Left lung (tissue), 10 donors: ENCODE data around the gene VPS35L. TPM values are rescaled to one million over a fixed set of nuclear protein-coding genes. Genes with fewer than 3 reads are reported as not detected.
"Not testable (repeated sequence)": the region's sequence is repeated elsewhere in the genome, so short reads cannot be mapped to it uniquely, and the experiment has no call there.

Source experiments
- ATAC-seq: fragments of 200-7000 bp; cut with Tn5 transposase; one replicate; pipeline ENCODE4 v1.9.1; 2020; ENCODE audit warnings: moderate library complexity
- DNase-seq, 4 donors: peaks; one replicate each; pipeline ENCODE4 v3.0.0-alpha.2; 2013 to 2020
- H3K27ac ChIP-seq, 2 donors: fragments of 200-600 bp; sonication (generic) in 1 of 2; one replicate each; pipeline versions ENCODE4 v1.5.0 to v1.8.0; 2020 to 2021
- H3K27me3 ChIP-seq, 2 donors: fragments of 200-600 bp; sonication (generic) in 1 of 2; one replicate each; pipeline versions ENCODE4 v1.5.0 to v1.8.0; 2020 to 2021
- H3K36me3 ChIP-seq, 2 donors: fragments of 200-600 bp; sonication (generic) in 1 of 2; one replicate each; pipeline versions ENCODE4 v1.5.0 to v1.8.0; 2020 to 2021
- H3K4me1 ChIP-seq, 2 donors: fragments of 200-600 bp; one replicate each; pipeline ENCODE4 v1.8.0; 2021
- H3K4me3 ChIP-seq, 2 donors: fragments of 200-600 bp; sonication (generic) in 1 of 2; one replicate each; pipeline versions ENCODE4 v1.5.0 to v1.8.0; 2020 to 2021; ENCODE audit warnings: mild to moderate bottlenecking in 1 of 2
- H3K9me3 ChIP-seq, 2 donors: fragments of 200-600 bp; sonication (generic) in 1 of 2; one replicate each; pipeline versions ENCODE4 v1.5.0 to v1.8.0; 2020 to 2021
- CTCF ChIP-seq, 2 donors: fragments of 200-600 bp; sonication (generic) in 1 of 2; IDR thresholded peaks; one replicate each; pipeline versions ENCODE4 v1.5.0 to v1.8.0; 2021; ENCODE audit warnings: antibody characterized with exemption in 2 of 2
- intact Hi-C, 2 donors: fragments of 100-400 bp; cut with DNase I; formaldehyde crosslinking; loops; one replicate each; pipeline versions ENCODE4 v1.11.2 to v1.14.2; 2022
- polyA plus RNA-seq, 6 donors: library from polyadenylated mRNA; unstranded; fragments of 120-200 nt; gene quantifications; one replicate each; pipeline ENCODE4 v1.2.1, GENCODE V29; 2013; ENCODE audit not compliant: insufficient read length in 6 of 6
- total RNA-seq, 2 donors: library from RNA; stranded (reverse); fragmentation: NEBNext Ultra II Directional; extraction: Animal tissue kit (Norgen Biotek cat#: 25700); gene quantifications; one replicate each; pipeline ENCODE4 v1.2.1, GENCODE V29; 2021
- donor health status: DM: no; HTN: yes; CAD: no.
- donor health status: DM: no; HTN: no; CAD: no.

VPS35L gene
- total and polyA plus RNA-seq, 8 donors, result 54.8 to 70.2 (median 57.7) TPM

GRCh38 chr16:19664166-19664565 lies 108.7 kb downstream of the VPS35L start:
- H3K9me3 ChIP-seq, result peaks cover 0 to 3% of the 10 kb centered on the region in 2 donors
- no peak overlapping the region for H3K4me3 ChIP-seq

GRCh38 chr16:19665313-19665712 lies 109.8 kb downstream of the VPS35L start:
- H3K4me1 ChIP-seq, ATAC-seq, H3K4me3 ChIP-seq, H3K27me3 ChIP-seq, DNase-seq, H3K9me3 ChIP-seq, H3K27ac ChIP-seq, intact Hi-C loops: not testable (repeated sequence)
- peaks cover 0 to 44% of the 10 kb centered on the region in 2 donors for H3K36me3 ChIP-seq

More at GRCh38 chr16:19664166-19664565, 108.7 kb downstream of the VPS35L start:
- DNase-seq, result no peak
- no peak for TF ChIP-seq CTCF (IDR thresholded peaks at IDR 0.05)
- no peaks in the 10 kb centered on the region for H3K4me1 ChIP-seq
- ATAC-seq, result no peak
- intact Hi-C loops, result no loop called here
- no peak overlapping the region for H3K27ac ChIP-seq
- no peaks in the 10 kb centered on the region for H3K27me3 ChIP-seq
- peaks cover 0 to 33% of the 10 kb centered on the region in 2 donors for H3K36me3 ChIP-seq

DNA sequence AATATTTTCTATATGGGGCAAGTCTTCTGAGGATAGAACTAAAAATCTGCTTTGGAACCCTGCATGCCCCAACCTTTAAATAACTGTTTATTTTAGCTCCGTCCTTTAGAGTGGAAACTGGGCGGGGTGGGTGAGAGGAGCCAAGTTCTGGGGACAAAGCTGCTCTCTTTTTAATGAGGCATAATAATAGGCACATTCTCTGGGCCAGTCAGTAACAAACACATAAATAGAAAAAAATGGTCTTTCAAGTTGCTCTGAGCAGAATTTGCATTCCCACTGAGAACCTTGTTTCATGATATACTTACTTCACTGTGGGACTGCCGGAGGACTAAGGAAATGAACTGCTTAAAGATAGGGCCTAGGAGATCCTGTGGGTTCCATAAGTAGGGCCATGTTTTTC lies 111.0 kb downstream of the VPS35L start:
- intact Hi-C loops, result no loop called here
- DNase-seq (no peak), ATAC-seq (no peak)
- no peak overlapping the region for H3K4me3 ChIP-seq
- H3K9me3 ChIP-seq, result peaks cover 0 to 3% of the 10 kb centered on the region in 2 donors
- no peaks in the 10 kb centered on the region for H3K4me1 ChIP-seq
- peaks cover 0 to 52% of the 10 kb centered on the region in 2 donors for H3K36me3 ChIP-seq
- H3K27ac ChIP-seq, result no peak overlapping the region
- no peak for TF ChIP-seq CTCF (IDR thresholded peaks at IDR 0.05)
- H3K27me3 ChIP-seq, result no peaks in the 10 kb centered on the region

GRCh38 chr16:19672378-19672777 lies 116.9 kb downstream of the VPS35L start:
- Histone ChIP-seq H3K27me3 (no peaks in the 10 kb centered on the region), H3K36me3 (peaks cover 0 to 91% of the 10 kb centered on the region in 2 donors), H3K27ac (no peak overlapping the region), H3K9me3 (no peaks in the 10 kb centered on the region), H3K4me3 (no peak overlapping the region), H3K4me1 (no peaks in the 10 kb centered on the region)
- ATAC-seq, result no peak
- no peak for TF ChIP-seq CTCF (IDR thresholded peaks at IDR 0.05)
- DNase-seq, result no peak
- intact Hi-C loops, result no loop called here

GRCh38 chr16:19674485-19674884 lies 119.0 kb downstream of the VPS35L start:
- peaks cover 0 to 90% of the 10 kb centered on the region in 2 donors for H3K36me3 ChIP-seq
- no peak overlapping the region for H3K4me3 ChIP-seq
- no peak for DNase-seq
- H3K4me1 ChIP-seq, result no peaks in the 10 kb centered on the region
- ATAC-seq, result no peak
- H3K27me3 ChIP-seq, result no peaks in the 10 kb centered on the region
- no peak overlapping the region for H3K27ac ChIP-seq
- intact Hi-C loops, result no loop called here
- TF ChIP-seq CTCF (IDR thresholded peaks at IDR 0.05), result no peak
- no peaks in the 10 kb centered on the region for H3K9me3 ChIP-seq

DNA sequence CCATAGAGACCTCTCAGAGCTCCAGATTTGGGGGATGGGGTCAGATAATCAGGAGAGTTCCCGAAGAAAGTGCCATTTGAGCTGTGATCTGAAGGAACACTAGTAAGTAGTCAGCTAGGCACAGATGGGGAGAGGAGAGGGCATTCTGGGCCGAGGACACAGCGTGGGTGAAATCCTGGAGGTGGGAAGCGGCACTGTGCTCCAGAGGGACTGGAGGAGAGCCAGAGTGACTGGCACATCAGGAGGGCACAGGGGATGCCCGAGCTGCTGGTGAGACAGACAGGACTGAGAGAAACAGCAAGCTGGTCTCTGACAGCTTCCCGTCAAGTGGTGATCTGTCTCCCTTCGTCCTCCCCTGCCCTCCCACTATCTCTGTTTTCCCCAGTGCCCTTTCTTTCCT lies 121.9 kb downstream of the VPS35L start:
- no peak overlapping the region for H3K4me3 ChIP-seq
- no peaks in the 10 kb centered on the region for H3K4me1 ChIP-seq
- H3K9me3 ChIP-seq, result no peaks in the 10 kb centered on the region
- no peak for TF ChIP-seq CTCF (IDR thresholded peaks at IDR 0.05)
- DNase-seq (no peak), ATAC-seq (no peak)
- no peaks in the 10 kb centered on the region for H3K27me3 ChIP-seq
- peaks cover 0 to 78% of the 10 kb centered on the region in 2 donors for H3K36me3 ChIP-seq
- intact Hi-C loops, result no loop called here
- no peak overlapping the region for H3K27ac ChIP-seq
